A549 treated with Hydrocortisone at 1 μM for 4 hours (cell line): Measurements from ENCODE around the gene CTSL. TPM values are rescaled to one million over a fixed set of nuclear protein-coding genes. Genes with fewer than 3 reads are reported as not detected.

Experiments
- total RNA-seq: library from RNA; stranded (reverse); fragments of 200-300 nt; extraction: Qiagen RNA extraction; gene quantifications from 5 replicates; pipeline ENCODE4 v1.2.3, GENCODE V29; 2022

Gene CTSL
- total RNA-seq = 618 to 759 TPM (median 642 TPM) in 5 replicates

GRCh38 chr9:87725900-87726709 is at the start of gene CTSL:
Gene CTSL (plus strand): TSS chr9:87726119. CDS start chr9:87727604, 1,485 bp downstream.

Other genes starting within 250 kb of the CTSL start
- gene DAPK1, start 228.3 kb upstream of the CTSL start, total RNA-seq = 15.6 to 28.8 TPM (median 24.0 TPM) in 5 replicates
- gene SPATA31E1, start 156.8 kb downstream of the CTSL start, total RNA-seq = 0.02 TPM in 1 of 5 replicates, not detected in the others
- gene SPATA31C1, start 191.8 kb downstream of the CTSL start, total RNA-seq = not detected in 5 replicates
- 6.5 to 7.5 TPM (median 6.9 TPM) in 5 replicates for gene CDK20, start 248.4 kb downstream of the CTSL start, total RNA-seq